ENCODE data around the gene PEX3. TPM values are rescaled to one million over a fixed set of nuclear protein-coding genes. Genes with fewer than 3 reads are reported as not detected.

PEX3 gene
- total and polyA plus RNA-seq, 10 of the 15 experiments (the other 5 are each of a cell fraction or from before 2014, with no cell fraction given): 18.6 to 70.7 (median 38.6) TPM

DNA sequence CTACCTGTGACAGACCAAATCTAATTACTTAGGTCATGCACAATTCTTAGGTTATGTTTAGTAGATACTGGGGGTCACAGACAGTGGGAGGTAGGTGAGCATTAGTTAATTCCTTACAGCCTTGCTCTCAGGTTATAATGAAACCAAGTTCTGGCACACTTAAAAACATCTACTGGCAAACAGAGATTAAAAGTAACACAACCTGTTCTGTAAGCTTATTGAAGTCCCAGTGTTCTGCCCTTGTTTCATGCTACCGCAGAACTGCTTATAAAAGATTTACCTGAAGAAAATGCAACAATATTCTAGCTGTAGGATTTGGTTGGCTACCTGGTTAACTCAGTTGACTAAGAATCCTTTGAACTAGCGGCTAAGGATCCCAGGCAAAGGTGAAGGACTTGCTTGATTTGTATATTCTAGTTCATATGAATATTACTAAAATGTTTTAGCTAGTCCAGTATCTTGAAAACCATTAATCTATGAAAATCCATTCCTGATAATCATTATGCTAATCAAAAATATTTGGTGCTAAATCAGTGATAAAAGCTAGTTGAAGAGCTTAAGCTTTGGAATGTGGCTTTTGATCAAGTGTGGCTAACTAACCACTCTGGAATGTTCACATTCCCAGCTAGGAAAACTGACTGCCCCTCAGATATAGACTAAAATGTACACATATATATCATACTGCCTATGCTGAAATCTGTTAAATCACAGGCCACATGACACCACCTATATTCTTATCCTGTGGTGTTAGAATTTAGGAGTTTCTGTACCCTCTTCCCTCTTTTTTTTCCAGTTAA, 7.2 kb downstream of the PEX3 start:
- Histone ChIP-seq H3K4me2 (ENCODE audit: control insufficient read depth, insufficient read depth) (no peak overlapping the region; the same call in 1 of the 2 replicates), H4K20me1 (ENCODE audit: control insufficient read depth, insufficient read depth) (no peaks in the 10 kb centered on the region), H2AFZ (ENCODE audit: control insufficient read depth, low read depth, low read length) (no peak overlapping the region), H3K4me3 (no peak overlapping the region), H3K4me1 (ENCODE audit: control insufficient read depth, insufficient read depth, low read length) (no peaks in the 10 kb centered on the region; the same call in 1 of the 2 replicates), H3K79me2 (ENCODE audit: control insufficient read depth, insufficient read depth, low read length) (peaks cover 14% of the 10 kb centered on the region), H3K36me3 (ENCODE audit: control insufficient read depth in 2 of 2, insufficient read depth in 2 of 2, low read length in 1 of 2) (peaks cover 0 to 4% of the 10 kb centered on the region in 2 experiments; a peak in 3 of 4 replicates), H3K27ac (ENCODE audit: control insufficient read depth, insufficient read depth) (no peak overlapping the region), H3K9ac (ENCODE audit: control insufficient read depth, insufficient read depth, low read length) (no peak overlapping the region), H3K9me3 (replicated peaks; ENCODE audit: control insufficient read depth, insufficient read depth, low read length) (no peaks in the 10 kb centered on the region), H3K27me3 (replicated peaks in 1 of 2; ENCODE audit: control insufficient read depth in 2 of 2, insufficient read depth in 2 of 2, low read length in 1 of 2) (no peaks in the 10 kb centered on the region)
- TF ChIP-seq, protein P1, sequence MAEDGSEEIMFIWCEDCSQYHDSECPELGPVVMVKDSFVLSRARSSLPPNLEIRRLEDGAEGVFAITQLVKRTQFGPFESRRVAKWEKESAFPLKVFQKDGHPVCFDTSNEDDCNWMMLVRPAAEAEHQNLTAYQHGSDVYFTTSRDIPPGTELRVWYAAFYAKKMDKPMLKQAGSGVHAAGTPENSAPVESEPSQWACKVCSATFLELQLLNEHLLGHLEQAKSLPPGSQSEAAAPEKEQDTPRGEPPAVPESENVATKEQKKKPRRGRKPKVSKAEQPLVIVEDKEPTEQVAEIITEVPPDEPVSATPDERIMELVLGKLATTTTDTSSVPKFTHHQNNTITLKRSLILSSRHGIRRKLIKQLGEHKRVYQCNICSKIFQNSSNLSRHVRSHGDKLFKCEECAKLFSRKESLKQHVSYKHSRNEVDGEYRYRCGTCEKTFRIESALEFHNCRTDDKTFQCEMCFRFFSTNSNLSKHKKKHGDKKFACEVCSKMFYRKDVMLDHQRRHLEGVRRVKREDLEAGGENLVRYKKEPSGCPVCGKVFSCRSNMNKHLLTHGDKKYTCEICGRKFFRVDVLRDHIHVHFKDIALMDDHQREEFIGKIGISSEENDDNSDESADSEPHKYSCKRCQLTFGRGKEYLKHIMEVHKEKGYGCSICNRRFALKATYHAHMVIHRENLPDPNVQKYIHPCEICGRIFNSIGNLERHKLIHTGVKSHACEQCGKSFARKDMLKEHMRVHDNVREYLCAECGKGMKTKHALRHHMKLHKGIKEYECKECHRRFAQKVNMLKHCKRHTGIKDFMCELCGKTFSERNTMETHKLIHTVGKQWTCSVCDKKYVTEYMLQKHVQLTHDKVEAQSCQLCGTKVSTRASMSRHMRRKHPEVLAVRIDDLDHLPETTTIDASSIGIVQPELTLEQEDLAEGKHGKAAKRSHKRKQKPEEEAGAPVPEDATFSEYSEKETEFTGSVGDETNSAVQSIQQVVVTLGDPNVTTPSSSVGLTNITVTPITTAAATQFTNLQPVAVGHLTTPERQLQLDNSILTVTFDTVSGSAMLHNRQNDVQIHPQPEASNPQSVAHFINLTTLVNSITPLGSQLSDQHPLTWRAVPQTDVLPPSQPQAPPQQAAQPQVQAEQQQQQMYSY (CRISPR knock-in tag; IDR thresholded peaks at IDR 0.05): no peak
- TF ChIP-seq, protein P2, sequence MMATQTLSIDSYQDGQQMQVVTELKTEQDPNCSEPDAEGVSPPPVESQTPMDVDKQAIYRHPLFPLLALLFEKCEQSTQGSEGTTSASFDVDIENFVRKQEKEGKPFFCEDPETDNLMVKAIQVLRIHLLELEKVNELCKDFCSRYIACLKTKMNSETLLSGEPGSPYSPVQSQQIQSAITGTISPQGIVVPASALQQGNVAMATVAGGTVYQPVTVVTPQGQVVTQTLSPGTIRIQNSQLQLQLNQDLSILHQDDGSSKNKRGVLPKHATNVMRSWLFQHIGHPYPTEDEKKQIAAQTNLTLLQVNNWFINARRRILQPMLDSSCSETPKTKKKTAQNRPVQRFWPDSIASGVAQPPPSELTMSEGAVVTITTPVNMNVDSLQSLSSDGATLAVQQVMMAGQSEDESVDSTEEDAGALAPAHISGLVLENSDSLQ (IDR thresholded peaks at IDR 0.05): no peak
- TF ChIP-seq RAD51 (IDR thresholded peaks at IDR 0.05) (no peak), POLR2AphosphoS2 (IDR thresholded peaks at IDR 0.05; ENCODE audit: low read depth, low read length) (no peak), SIN3A (IDR thresholded peaks at IDR 0.05; ENCODE audit: low read depth, low read length) (no peak), IRF4 (IDR thresholded peaks at IDR 0.05; ENCODE audit: low read depth, low read length) (no peak), YY1 (IDR thresholded peaks at IDR 0.05; ENCODE audit: low read depth, low read length) (no peak), CEBPB (IDR thresholded peaks at IDR 0.05; ENCODE audit: borderline replicate concordance in 1 of 2, low read depth in 2 of 2, low read length in 2 of 2) (no peak), SREBF2 (IDR thresholded peaks at IDR 0.05; ENCODE audit: low read length) (no peak), JUND (IDR thresholded peaks at IDR 0.05; ENCODE audit: low read depth, low read length) (no peak), RUNX3 (IDR thresholded peaks at IDR 0.05; ENCODE audit: low read length) (no peak)
- 68% methylated on average over 2 of the region's 2 CpGs for WGBS (ENCODE audit: insufficient coverage, insufficient replicate concordance, low lambda C conversion rate, missing lambda C conversion rate)
- in situ Hi-C loops (cut with MboI): no loop called here
- ChIA-PET SMC1A (ENCODE audit: uncharacterized antibody, unreplicated experiment) (interaction anchor here (0.6 to 2.0 kb wide), 4 partner anchors 9 to 52 kb away, joined by 3 to 7 read pairs (median 3); no protein-coding TSS in a partner anchor), POLR2A (no interaction called here), RAD21 (ENCODE audit: unreplicated experiment) (no interaction called here), CTCF (interaction anchor here (1.2 kb wide), 1 partner anchor 18 kb away, joined by 3 read pairs; no protein-coding TSS in a partner anchor)
- BruUV-seq (replicated peaks): no TSS peak
- intact Hi-C loops (cut with micrococcal nuclease; ENCODE audit: unreplicated experiment): no loop called here
- no peak for DNase-seq (ENCODE audit: low read depth, low spot score)
- FAIRE-seq: no peak
- ATAC-seq: peak; percentile 38
